Natural killer cell (primary cell): ENCODE measurements around the gene MOB1A. TPM values are rescaled to one million over a fixed set of nuclear protein-coding genes. Genes with fewer than 3 reads are reported as not detected.
A peak's percentile ranks its signal among the peaks of the same experiment; 100 is the strongest.

ENCODE experiments used
- ATAC-seq, 3 donors: fragments of 150-1000 bp in 2 of 3; fragments of 200-7000 bp in 1 of 3; cut with Tn5 transposase; 1 replicate in 1 of 3; 2 replicates in 2 of 3; pipeline ENCODE4 v1.10.0; 2021; ENCODE audit warnings: mild to moderate bottlenecking in 2 of 3, moderate library complexity in 2 of 3
- DNase-seq, 2 donors: peaks; one replicate each; pipeline versions ENCODE4 v3.0.0 to v3.0.0-alpha.2; 2013 to 2021; ENCODE audit warnings: mixed read lengths in 1 of 2
- H3K27ac ChIP-seq: one replicate; pipeline ENCODE4 v1.5.1; 2013; ENCODE audit warnings: mild to moderate bottlenecking, low read length
- H3K27me3 ChIP-seq: one replicate; pipeline ENCODE4 v1.6.1; 2013; ENCODE audit warnings: low read length; ENCODE audit not compliant: control insufficient read depth, insufficient read depth
- H3K36me3 ChIP-seq: one replicate; pipeline ENCODE4 v1.6.1; 2013; ENCODE audit warnings: low read length; ENCODE audit not compliant: control insufficient read depth, insufficient read depth
- H3K4me1 ChIP-seq: one replicate; pipeline ENCODE4 v1.6.1; 2013; ENCODE audit warnings: low read length; ENCODE audit not compliant: control insufficient read depth, insufficient read depth
- H3K4me3 ChIP-seq: one replicate; pipeline ENCODE4 v1.5.1; 2013; ENCODE audit warnings: low read length
- H3K9me3 ChIP-seq: one replicate; pipeline ENCODE4 v1.6.1; 2013; ENCODE audit warnings: low read length; ENCODE audit not compliant: control insufficient read depth, insufficient read depth
- H3K27ac Mint-ChIP-seq, 2 donors: one replicate each; pipeline ENCODE4 v1.8.0; 2022; ENCODE audit warnings: mild to moderate bottlenecking in 2 of 2, mixed read lengths in 2 of 2, moderate library complexity in 1 of 2
- H3K27me3 Mint-ChIP-seq, 2 donors: one replicate each; pipeline ENCODE4 v1.8.0; 2022; ENCODE audit warnings: low read depth in 2 of 2, mixed read lengths in 2 of 2
- H3K36me3 Mint-ChIP-seq: one replicate; pipeline ENCODE4 v1.8.0; 2022; ENCODE audit warnings: mixed read lengths
- H3K4me1 Mint-ChIP-seq, 2 donors: one replicate each; pipeline ENCODE4 v1.8.0; 2022; ENCODE audit warnings: mixed read lengths in 2 of 2
- H3K4me3 Mint-ChIP-seq: one replicate; pipeline ENCODE4 v1.8.0; 2022; ENCODE audit warnings: mild to moderate bottlenecking, moderate library complexity, mixed read lengths
- H3K9me3 Mint-ChIP-seq, 2 donors: one replicate each; pipeline ENCODE4 v1.8.0; 2022; ENCODE audit warnings: mixed read lengths in 2 of 2
- CTCF ChIP-seq: fragments of 200-600 bp; IDR thresholded peaks from one replicate; pipeline ENCODE4 v1.8.0; 2022; ENCODE audit warnings: antibody characterized with exemption
- WGBS: methylation state at CpG from one replicate; pipeline ENCODE4 v1.1.7; 2013; ENCODE audit warnings: missing lambda C conversion rate; ENCODE audit not compliant: insufficient coverage; 5-methylcytosine and 5-hydroxymethylcytosine counted together
- intact Hi-C: fragments of 100-400 bp; cut with micrococcal nuclease; formaldehyde crosslinking; loops from one replicate; pipeline ENCODE4 v1.14.2; 2022
- total RNA-seq, 4 donors: library from RNA; stranded (reverse); fragments of 120-200 nt in 1 of 4; gene quantifications; one replicate each; pipeline versions ENCODE4 v1.2.3 to v1.2.4, GENCODE V29; 2013 to 2022

MOB1A gene
- total RNA-seq, 3 donors from 2014 or later (not counting 1 experiment from before 2014, with no cell fraction given): 211 to 239 (median 222) TPM

GRCh38 chr2:74225698-74226459 lies 47.2 kb upstream of the MOB1A start:
- Mint-ChIP-seq H3K27ac (no peak overlapping the region), H3K4me3 (no peak overlapping the region), H3K27me3 (no peaks in the 10 kb centered on the region), H3K9me3 (no peaks in the 10 kb centered on the region), H3K36me3 (no peaks in the 10 kb centered on the region), H3K4me1 (no peaks in the 10 kb centered on the region)
- ATAC-seq: no peak
- DNase-seq: no peak
- no peaks in the 10 kb centered on the region for H3K4me1 ChIP-seq
- 85% methylated on average over 4 of the region's 4 CpGs for WGBS
- H3K4me3 ChIP-seq: no peak overlapping the region
- H3K9me3 ChIP-seq: no peaks in the 10 kb centered on the region
- no peak for TF ChIP-seq CTCF
- H3K36me3 ChIP-seq: peaks cover 3% of the 10 kb centered on the region
- H3K27ac ChIP-seq: no peak overlapping the region
- H3K27me3 ChIP-seq: no peaks in the 10 kb centered on the region
- intact Hi-C loops: no loop called here

GRCh38 chr2:74223941-74224770 lies 45.5 kb upstream of the MOB1A start:
- Mint-ChIP-seq H3K36me3 (no peaks in the 10 kb centered on the region), H3K27me3 (no peaks in the 10 kb centered on the region), H3K27ac (peak overlapping the region in 1 of 2 donors; percentile 18), H3K4me1 (no peaks in the 10 kb centered on the region), H3K4me3 (no peak overlapping the region), H3K9me3 (no peaks in the 10 kb centered on the region)
- Histone ChIP-seq H3K27me3 (no peaks in the 10 kb centered on the region), H3K4me3 (no peak overlapping the region), H3K4me1 (no peaks in the 10 kb centered on the region), H3K36me3 (peaks cover 3% of the 10 kb centered on the region), H3K27ac (no peak overlapping the region), H3K9me3 (no peaks in the 10 kb centered on the region)
- DNase-seq (no peak), ATAC-seq (no peak)
- intact Hi-C loops: no loop called here
- no peak for TF ChIP-seq CTCF
- WGBS: 98% methylated on average over 8 of the region's 8 CpGs

GRCh38 chr2:74222300-74222650 lies 43.6 kb upstream of the MOB1A start:
- no peaks in the 10 kb centered on the region for H3K4me1 Mint-ChIP-seq
- TF ChIP-seq CTCF: no peak
- no peak overlapping the region for H3K4me3 ChIP-seq
- ATAC-seq (no peak), DNase-seq (no peak)
- H3K4me3 Mint-ChIP-seq: no peak overlapping the region
- H3K9me3 Mint-ChIP-seq: no peaks in the 10 kb centered on the region
- intact Hi-C loops: no loop called here
- no peaks in the 10 kb centered on the region for H3K4me1 ChIP-seq
- no peak overlapping the region for H3K27ac ChIP-seq
- H3K36me3 ChIP-seq: peaks cover 12% of the 10 kb centered on the region
- no peaks in the 10 kb centered on the region for H3K27me3 Mint-ChIP-seq
- 96% methylated on average over 6 of the region's 6 CpGs for WGBS
- no peak overlapping the region for H3K27ac Mint-ChIP-seq
- no peaks in the 10 kb centered on the region for H3K36me3 Mint-ChIP-seq
- H3K27me3 ChIP-seq: no peaks in the 10 kb centered on the region
- no peaks in the 10 kb centered on the region for H3K9me3 ChIP-seq
